GM23338 (cell line): ENCODE measurements around the gene SCN4B. TPM values are rescaled to one million over a fixed set of nuclear protein-coding genes. Genes with fewer than 3 reads are reported as not detected.

ENCODE experiments used
- ATAC-seq: fragments of 200-7000 bp; cut with Tn5 transposase; 3 replicates; pipeline ENCODE4 v1.9.1; 2020
- DNase-seq: peaks from one replicate; pipeline ENCODE4 v3.0.0-alpha.2; 2015; ENCODE audit warnings: low spot score
- H2AFZ ChIP-seq: fragments of 200-600 bp; sonication (generic); 2 replicates; pipeline ENCODE4 v1.8.0; 2016; ENCODE audit warnings: antibody characterized with exemption, mild to moderate bottlenecking, moderate library complexity
- H3F3A ChIP-seq: fragments of 200-600 bp; sonication (generic); replicated peaks from 2 replicates; pipeline ENCODE4 v1.8.0; 2017; ENCODE audit warnings: antibody characterized with exemption, mixed run types, low read depth
- H3K27ac ChIP-seq: fragments of 200-600 bp; sonication (generic); 2 replicates; pipeline ENCODE4 v1.6.1; 2016; ENCODE audit warnings: low read depth
- H3K27me3 ChIP-seq: fragments of 200-600 bp; sonication (generic); 2 replicates; pipeline ENCODE4 v1.8.0; 2016; ENCODE audit warnings: mild to moderate bottlenecking, mixed run types, moderate library complexity; ENCODE audit not compliant: insufficient read depth
- H3K36me3 ChIP-seq: fragments of 200-600 bp; sonication (generic); 2 replicates; pipeline ENCODE4 v1.8.0; 2016; ENCODE audit warnings: mild to moderate bottlenecking; ENCODE audit not compliant: insufficient read depth
- H3K4me1 ChIP-seq: fragments of 200-600 bp; sonication (generic); 2 replicates; pipeline ENCODE4 v1.8.0; 2016; ENCODE audit warnings: mild to moderate bottlenecking, moderate library complexity; ENCODE audit not compliant: insufficient read depth
- H3K4me2 ChIP-seq: fragments of 200-600 bp; sonication (generic); 2 replicates; pipeline ENCODE4 v1.7.1; 2017; ENCODE audit warnings: mixed run types
- H3K4me3 ChIP-seq: fragments of 200-600 bp; sonication (generic); 2 replicates; pipeline ENCODE4 v1.6.1; 2016; ENCODE audit warnings: mixed run types
- H3K79me2 ChIP-seq: fragments of 200-600 bp; sonication (generic); replicated peaks from 2 replicates; pipeline ENCODE4 v1.8.0; 2017; ENCODE audit warnings: mild to moderate bottlenecking; ENCODE audit not compliant: insufficient read depth
- H3K9me2 ChIP-seq: fragments of 200-600 bp; sonication (generic); 2 replicates; pipeline ENCODE4 v1.8.0; 2017; ENCODE audit not compliant: insufficient read depth
- H4K20me1 ChIP-seq: fragments of 200-600 bp; sonication (generic); replicated peaks from 2 replicates; pipeline ENCODE4 v1.8.0; 2017; ENCODE audit warnings: mild to moderate bottlenecking; ENCODE audit not compliant: insufficient read depth
- H3K27ac Mint-ChIP-seq: 2 replicates; pipeline ENCODE4 v1.8.0; 2020; ENCODE audit warnings: inconsistent platforms, mild to moderate bottlenecking, moderate library complexity, mixed read lengths
- H3K27me3 Mint-ChIP-seq: 3 replicates; pipeline ENCODE4 v1.8.0; 2022; ENCODE audit warnings: low read depth, mild to moderate bottlenecking, moderate library complexity, mixed read lengths, inconsistent platforms; ENCODE audit not compliant: insufficient read depth, poor library complexity
- H3K36me3 Mint-ChIP-seq: 3 replicates; pipeline ENCODE4 v1.8.0; 2021; ENCODE audit warnings: low read depth, mild to moderate bottlenecking, inconsistent platforms, moderate library complexity, mixed read lengths
- H3K4me1 Mint-ChIP-seq: 3 replicates; pipeline ENCODE4 v1.8.0; 2020; ENCODE audit warnings: mild to moderate bottlenecking, inconsistent platforms, mixed read lengths
- H3K4me3 Mint-ChIP-seq: 3 replicates; pipeline ENCODE4 v1.8.0; 2021; ENCODE audit warnings: moderate library complexity, mild to moderate bottlenecking, inconsistent platforms, mixed read lengths
- H3K9me3 Mint-ChIP-seq: 3 replicates; pipeline ENCODE4 v1.8.0; 2020; ENCODE audit warnings: moderate library complexity, mild to moderate bottlenecking, inconsistent platforms, mixed read lengths
- CREB1 ChIP-seq: fragments of 250-450 bp; sonication (Bioruptor Pico); IDR thresholded peaks from 2 replicates; pipeline ENCODE4 v1.5.0; 2020; ENCODE audit warnings: low read depth, mild to moderate bottlenecking, moderate library complexity
- CTCF ChIP-seq, 2 experiments: fragments of 200-600 bp in 1 of 2; sonication (generic) in 1 of 2; conservative IDR thresholded peaks; 2 replicates each; pipeline versions ENCODE4 v1.5.1 to v1.6.1; 2016 to 2017; ENCODE audit warnings: antibody characterized with exemption in 2 of 2, low read depth in 2 of 2, mild to moderate bottlenecking in 2 of 2, moderate library complexity in 1 of 2
- ETS1 ChIP-seq: IDR thresholded peaks from 2 replicates; pipeline ENCODE4 v1.6.1; 2016; ENCODE audit warnings: antibody characterized with exemption
- EZH2 ChIP-seq: fragments of 200-600 bp; sonication (generic); IDR thresholded peaks from one replicate; pipeline ENCODE4 v1.8.0; 2017; ENCODE audit warnings: antibody characterized with exemption, mild to moderate bottlenecking, low read depth; ENCODE audit not compliant: unreplicated experiment
- EZH2phosphoT487 ChIP-seq: fragments of 200-600 bp; sonication (generic); IDR thresholded peaks from one replicate; pipeline ENCODE4 v1.8.1; 2018; ENCODE audit warnings: antibody characterized with exemption; ENCODE audit not compliant: unreplicated experiment
- JUNB ChIP-seq: IDR thresholded peaks from one replicate; pipeline ENCODE4 v1.6.1; 2016; ENCODE audit warnings: antibody characterized with exemption; ENCODE audit not compliant: unreplicated experiment
- NANOG ChIP-seq: IDR thresholded peaks from 2 replicates; pipeline ENCODE4 v1.6.1; 2016; ENCODE audit warnings: antibody characterized with exemption, borderline replicate concordance
- POLR2AphosphoS5 ChIP-seq: IDR thresholded peaks from 2 replicates; pipeline ENCODE4 v1.6.1; 2016; ENCODE audit warnings: antibody characterized with exemption, low read depth
- REST ChIP-seq: IDR thresholded peaks from one replicate; pipeline ENCODE4 v1.6.1; 2018; ENCODE audit warnings: antibody characterized with exemption; ENCODE audit not compliant: unreplicated experiment
- STAT1 ChIP-seq: IDR thresholded peaks from one replicate; pipeline ENCODE4 v1.6.1; 2016; ENCODE audit warnings: antibody characterized with exemption; ENCODE audit not compliant: unreplicated experiment
- ZNF114 ChIP-seq: fragments of 250-450 bp; sonication (Bioruptor Pico); IDR thresholded peaks from 2 replicates; pipeline ENCODE4 v1.5.0; 2020; ENCODE audit warnings: mild to moderate bottlenecking, moderate library complexity
- ZNF331 ChIP-seq: fragments of 250-450 bp; sonication (Bioruptor Pico); IDR thresholded peaks from 2 replicates; pipeline ENCODE4 v1.5.0; 2020; ENCODE audit warnings: low read depth, mild to moderate bottlenecking, moderate library complexity
- ZNF462 ChIP-seq: fragments of 250-450 bp; sonication (Bioruptor Pico); IDR thresholded peaks from 2 replicates; pipeline ENCODE4 v1.5.0; 2020; ENCODE audit warnings: mild to moderate bottlenecking, moderate library complexity
- polyA plus RNA-seq: library from polyadenylated mRNA; unstranded; fragments of >200 nt; fragmentation: Nextera tagmentation; extraction: Ambion mirVana; gene quantifications from 2 replicates; pipeline ENCODE4 v1.2.1, GENCODE V29; 2016
- total RNA-seq: library from RNA; depleted of rRNA; stranded (reverse); fragments of >200 nt; shearing (Covaris generic); gene quantifications from 2 replicates; pipeline ENCODE4 v1.2.3, GENCODE V29; 2014

SCN4B gene
- total and polyA plus RNA-seq, 2 experiments from 2014 or later = 0.45 to 3.0 TPM

- peaks cover 24% of the 10 kb centered on the region for H3K4me1 Mint-ChIP-seq
- Histone ChIP-seq H3K4me1 (peaks cover 11% of the 10 kb centered on the region), H2AFZ (no peak overlapping the region), H3K4me2 (no peak overlapping the region), H3F3A (no peaks in the 10 kb centered on the region), H3K27ac (no peak overlapping the region), H3K79me2 (no peaks in the 10 kb centered on the region), H3K36me3 (no peaks in the 10 kb centered on the region), H3K4me3 (no peak overlapping the region), H3K9me2 (no peaks in the 10 kb centered on the region), H4K20me1 (no peaks in the 10 kb centered on the region), H3K27me3 (no peaks in the 10 kb centered on the region)
- peaks cover 8% of the 10 kb centered on the region for H3K27me3 Mint-ChIP-seq
- no peak for DNase-seq
- no peaks in the 10 kb centered on the region; the same call in 2 of the 3 replicates for H3K9me3 Mint-ChIP-seq
- no peaks in the 10 kb centered on the region; the same call in 2 of the 3 replicates for H3K36me3 Mint-ChIP-seq
- no peak overlapping the region for H3K4me3 Mint-ChIP-seq
- no peak overlapping the region for H3K27ac Mint-ChIP-seq
- ATAC-seq = no peak
- no peak for TF ChIP-seq REST
- TF ChIP-seq JUNB = no peak
- no peak for TF ChIP-seq CREB1 (CRISPR knock-in tag)
- no peak for TF ChIP-seq ZNF331
- no peak for TF ChIP-seq CTCF (conservative IDR thresholded peaks at IDR 0.05; ENCODE audit: low read depth in 2 of 2)
- no peak for TF ChIP-seq STAT1
- no peak for TF ChIP-seq EZH2
- no peak for TF ChIP-seq ETS1
- no peak for TF ChIP-seq ZNF114 (CRISPR knock-in tag)
- TF ChIP-seq ZNF462 (CRISPR knock-in tag) = no peak
- TF ChIP-seq NANOG = no peak
- no peak for TF ChIP-seq POLR2AphosphoS5
- TF ChIP-seq EZH2phosphoT487 = no peak
Measured at GRCh38 chr11:118095493-118095892, 57.1 kb downstream of the SCN4B start.
